ENCODE measurements around the gene COL4A4.

The COL4A4 gene

GRCh38 chr2:226979004-226979403, 185.0 kb downstream of the COL4A4 start:
- DNase-seq (ENCODE audit: low read depth), result no peak

GRCh38 chr2:226978300-226978699, 185.7 kb downstream of the COL4A4 start:
- DNase-seq (ENCODE audit: low read depth), result no peak

- no peak for DNase-seq (ENCODE audit: low read depth)
These were observed 186.2 kb downstream of the COL4A4 start for GRCh38 chr2:226977775-226978190.

- DNase-seq (ENCODE audit: low read depth), result no peak
These were observed 190.2 kb downstream of the COL4A4 start for GRCh38 chr2:226973816-226974215.

GRCh38 chr2:226971770-226972169, 192.2 kb downstream of the COL4A4 start:
- no peak for DNase-seq (ENCODE audit: low read depth)

GRCh38 chr2:226971084-226971483, 192.9 kb downstream of the COL4A4 start:
- DNase-seq (ENCODE audit: low read depth), result no peak

GRCh38 chr2:226970362-226970761, 193.6 kb downstream of the COL4A4 start:
- no peak for DNase-seq (ENCODE audit: low read depth)

GRCh38 chr2:226969417-226970080, 194.5 kb downstream of the COL4A4 start:
- no peak for DNase-seq (ENCODE audit: low read depth)

- DNase-seq (ENCODE audit: low read depth), result no peak
These were observed 198.6 kb downstream of the COL4A4 start for GRCh38 chr2:226965376-226965775.

- DNase-seq (ENCODE audit: low read depth), result no peak
These were observed 200.5 kb downstream of the COL4A4 start for GRCh38 chr2:226963528-226963927.

GRCh38 chr2:226962176-226962773, 201.7 kb downstream of the COL4A4 start:
- no peak for DNase-seq (ENCODE audit: low read depth)

GRCh38 chr2:226959418-226959817, 204.6 kb downstream of the COL4A4 start:
- no peak for DNase-seq (ENCODE audit: low read depth)

GRCh38 chr2:226956659-226957058, 207.3 kb downstream of the COL4A4 start:
- no peak for DNase-seq (ENCODE audit: low read depth)

GRCh38 chr2:226953826-226954225, 210.2 kb downstream of the COL4A4 start:
- DNase-seq (ENCODE audit: low read depth), result no peak

GRCh38 chr2:226953206-226953605, 210.8 kb downstream of the COL4A4 start:
- no peak for DNase-seq (ENCODE audit: low read depth)

All from activated T-helper 1 cell treated with Interleukin-2 at 50 U/mL for 16 hours (primary cell).